Ramos (cell line): Measurements from ENCODE around the gene GIPC1.
"Not testable (repeated sequence)": the region's sequence is repeated elsewhere in the genome, so short reads cannot be mapped to it uniquely, and the experiment has no call there.

Experiments
- in situ Hi-C: fragments of 300-500 bp; cut with MboI; formaldehyde crosslinking; loops from one replicate; pipeline ENCODE4 v1.14.3; 2022; ENCODE audit warnings: low sequenced_read_pairs; ENCODE audit not compliant: unreplicated experiment

Gene GIPC1

DNA sequence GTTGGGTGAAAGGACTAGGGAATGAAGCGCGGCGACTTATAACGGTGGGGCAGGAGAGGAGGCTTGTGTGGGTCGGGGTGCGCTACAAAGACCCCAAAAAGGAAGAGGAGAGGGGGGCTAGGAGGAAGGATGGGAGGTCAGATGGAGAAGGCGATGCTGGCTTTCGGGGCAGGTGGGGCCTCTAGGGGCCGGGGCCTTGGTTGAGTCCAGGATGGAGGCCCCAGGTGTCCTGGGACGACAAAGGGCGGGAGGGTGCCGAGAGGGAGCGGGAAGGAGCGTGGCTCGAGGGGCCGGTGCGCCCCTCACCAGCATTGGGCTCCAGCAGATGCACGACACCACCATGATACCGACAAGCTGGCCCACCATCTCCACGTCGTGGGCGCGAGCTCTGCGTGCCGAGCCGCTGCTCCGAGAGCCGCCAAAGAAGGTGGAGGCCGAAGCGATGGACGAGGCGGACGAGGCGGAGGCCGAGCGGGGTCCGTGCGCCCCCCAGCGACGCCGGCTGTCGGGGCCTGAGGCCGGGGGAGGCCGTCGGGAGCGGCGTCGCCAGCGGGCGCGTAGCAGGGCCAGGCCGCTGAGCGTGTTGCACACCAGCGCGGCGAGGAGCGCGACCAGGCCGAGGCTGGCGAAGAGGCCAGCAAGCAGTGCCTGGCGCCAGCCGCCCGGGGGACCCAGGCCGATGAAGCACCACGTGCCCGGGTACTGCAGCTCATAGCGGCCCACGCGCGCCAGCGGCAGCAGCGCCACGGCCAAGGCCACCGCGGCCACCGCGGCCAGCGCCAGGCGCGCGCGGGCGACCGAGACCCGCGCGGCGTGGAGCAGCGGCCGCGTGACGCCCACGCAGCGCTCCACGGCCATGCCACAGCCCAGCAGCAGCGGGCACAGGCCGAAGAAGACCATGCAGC, 22.6 kb downstream of the GIPC1 start:
- in situ Hi-C loops = no loop called here

DNA sequence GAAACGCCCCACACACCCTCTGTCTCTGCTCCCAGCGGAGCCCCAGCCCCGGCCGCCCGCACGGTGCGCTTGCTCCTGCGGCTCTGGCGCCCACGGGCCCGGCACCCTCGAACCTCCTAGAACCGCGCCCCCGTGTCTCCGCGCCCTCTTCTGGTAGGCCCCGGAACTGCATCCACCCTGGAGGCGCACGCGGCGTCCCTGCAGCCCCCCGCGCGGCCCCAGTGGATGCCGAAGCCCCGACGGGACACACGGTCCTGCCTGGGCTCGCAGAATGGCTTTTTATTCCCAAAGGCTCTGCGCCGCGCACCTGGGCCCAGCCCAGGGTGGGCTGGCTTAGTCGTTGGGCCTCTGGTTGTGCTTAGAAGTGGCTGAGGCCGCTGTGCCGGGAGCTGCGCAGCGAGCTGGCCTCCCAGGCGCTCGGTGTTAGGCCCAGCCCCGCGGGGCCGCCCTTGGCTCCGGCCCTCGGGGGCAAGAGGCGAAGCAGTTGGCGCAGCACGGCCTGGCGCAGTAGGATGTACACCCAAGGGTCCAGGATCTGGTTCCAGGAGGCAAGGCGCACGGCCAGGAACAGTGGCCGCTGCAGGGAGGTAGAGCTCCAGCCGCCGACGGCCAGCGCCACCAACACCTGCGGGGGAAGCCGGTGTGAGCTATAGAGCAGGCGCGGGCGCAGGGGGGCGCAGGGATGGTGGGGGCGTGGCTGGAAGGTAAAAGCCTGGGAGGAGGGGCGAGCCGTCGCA, 23.6 kb downstream of the GIPC1 start:
- in situ Hi-C loops = no loop called here

DNA sequence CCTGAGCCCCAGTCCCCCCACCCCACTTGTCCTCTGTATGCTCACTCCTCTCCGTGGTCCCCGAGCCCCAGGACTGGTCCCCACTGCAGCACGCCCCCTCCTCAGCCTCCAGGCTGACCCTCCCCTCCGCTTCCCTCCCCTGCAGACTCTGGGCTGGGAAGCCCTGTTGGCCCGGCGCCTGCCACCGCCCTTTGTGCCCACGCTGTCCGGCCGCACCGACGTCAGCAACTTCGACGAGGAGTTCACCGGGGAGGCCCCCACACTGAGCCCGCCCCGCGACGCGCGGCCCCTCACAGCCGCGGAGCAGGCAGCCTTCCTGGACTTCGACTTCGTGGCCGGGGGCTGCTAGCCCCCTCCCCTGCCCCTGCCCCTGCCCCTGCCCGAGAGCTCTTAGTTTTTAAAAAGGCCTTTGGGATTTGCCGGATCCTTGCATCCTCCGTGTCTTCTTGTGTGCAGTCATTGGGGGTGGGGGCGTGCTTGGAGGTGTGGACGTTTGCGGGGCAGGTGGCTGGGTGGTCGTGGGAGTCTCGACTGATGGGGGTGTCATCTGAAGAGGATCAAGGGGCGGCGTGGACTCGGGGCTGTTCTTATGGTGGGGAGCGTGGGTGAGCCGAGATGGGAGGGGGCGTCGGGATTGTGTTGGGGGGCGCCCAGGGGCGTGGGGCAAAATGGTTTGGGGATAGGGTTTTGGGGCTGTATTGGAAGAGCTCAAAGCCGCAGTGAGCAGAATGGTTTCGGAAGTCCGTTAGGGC, 24.3 kb downstream of the GIPC1 start:
- in situ Hi-C loops = no loop called here

GRCh38 chr19:14470031-14470876, 25.7 kb downstream of the GIPC1 start:
- in situ Hi-C loops = no loop called here

- in situ Hi-C loops = no loop called here
Measured at GRCh38 chr19:14467816-14468215, 28.1 kb downstream of the GIPC1 start.

GRCh38 chr19:14467391-14467790, 28.5 kb downstream of the GIPC1 start:
- in situ Hi-C loops = no loop called here

GRCh38 chr19:14463747-14464146, 32.2 kb downstream of the GIPC1 start:
- in situ Hi-C loops = no loop called here

DNA sequence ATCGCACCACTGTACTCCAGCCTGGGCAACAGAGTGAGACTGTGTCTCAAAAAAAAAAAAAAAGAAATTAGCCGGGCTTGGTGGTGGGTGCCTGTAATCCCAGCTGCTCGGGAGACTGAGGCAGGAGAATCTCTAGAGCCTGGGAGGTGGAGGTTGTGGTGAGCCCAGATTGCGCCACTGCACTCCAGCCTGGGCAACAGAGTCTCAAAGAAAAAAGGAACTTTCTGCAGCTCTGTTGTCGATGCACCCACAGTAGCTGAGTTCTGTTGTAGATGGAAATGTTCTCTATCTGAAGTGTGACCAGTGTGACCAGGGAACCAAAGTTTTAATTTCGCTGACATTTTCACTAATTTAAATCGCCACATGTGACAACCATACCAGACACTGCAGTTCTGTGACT, 33.5 kb downstream of the GIPC1 start:
- in situ Hi-C loops = not testable (repeated sequence)

GRCh38 chr19:14460935-14461334, 35.0 kb downstream of the GIPC1 start:
- in situ Hi-C loops = no loop called here

- in situ Hi-C loops = no loop called here
Measured at GRCh38 chr19:14459703-14460102, 36.2 kb downstream of the GIPC1 start.

- in situ Hi-C loops = not testable (repeated sequence)
Measured at GRCh38 chr19:14452303-14452702, 43.6 kb downstream of the GIPC1 start.

GRCh38 chr19:14450876-14451275, 45.1 kb downstream of the GIPC1 start:
- in situ Hi-C loops = no loop called here

GRCh38 chr19:14450168-14450874, 45.6 kb downstream of the GIPC1 start:
- in situ Hi-C loops = no loop called here

GRCh38 chr19:14449321-14449720, 46.6 kb downstream of the GIPC1 start:
- in situ Hi-C loops = no loop called here

GRCh38 chr19:14446336-14447036, 49.4 kb downstream of the GIPC1 start:
- in situ Hi-C loops = no loop called here

- in situ Hi-C loops = no loop called here
Measured at GRCh38 chr19:14443632-14444216, 52.2 kb downstream of the GIPC1 start.

GRCh38 chr19:14442891-14443631, 52.9 kb downstream of the GIPC1 start:
- in situ Hi-C loops = no loop called here
